BLaER1 (cell line): ENCODE measurements around the gene SIGLECL1.
"Not testable (repeated sequence)": the region's sequence is repeated elsewhere in the genome, so short reads cannot be mapped to it uniquely, and the experiment has no call there.

Source experiments
- H3K27ac ChIP-seq: shearing (Covaris generic); formaldehyde crosslinking; 2 replicates; pipeline ENCODE4 v1.8.1; 2022
- H3K27me3 ChIP-seq: shearing (Covaris generic); formaldehyde crosslinking; 2 replicates; pipeline ENCODE4 v1.8.1; 2022
- H3K36me3 ChIP-seq: shearing (Covaris generic); formaldehyde crosslinking; 2 replicates; pipeline ENCODE4 v1.8.1; 2022
- H3K4me1 ChIP-seq: shearing (Covaris generic); formaldehyde crosslinking; 2 replicates; pipeline ENCODE4 v1.8.1; 2022
- H3K4me2 ChIP-seq: shearing (Covaris generic); formaldehyde crosslinking; 2 replicates; pipeline ENCODE4 v1.8.1; 2022
- H3K4me3 ChIP-seq: shearing (Covaris generic); formaldehyde crosslinking; 2 replicates; pipeline ENCODE4 v1.8.1; 2022
- H3K9ac ChIP-seq: shearing (Covaris generic); formaldehyde crosslinking; 2 replicates; pipeline ENCODE4 v1.8.1; 2022
- H3K9me3 ChIP-seq: shearing (Covaris generic); formaldehyde crosslinking; 2 replicates; pipeline ENCODE4 v1.8.1; 2022
- H4K20me1 ChIP-seq: shearing (Covaris generic); formaldehyde crosslinking; 2 replicates; pipeline ENCODE4 v1.8.1; 2022
- Cebpa-rat ChIP-seq: shearing (Covaris generic); IDR thresholded peaks from 2 replicates; pipeline ENCODE4 v1.8.1; 2022

SIGLECL1 gene

DNA sequence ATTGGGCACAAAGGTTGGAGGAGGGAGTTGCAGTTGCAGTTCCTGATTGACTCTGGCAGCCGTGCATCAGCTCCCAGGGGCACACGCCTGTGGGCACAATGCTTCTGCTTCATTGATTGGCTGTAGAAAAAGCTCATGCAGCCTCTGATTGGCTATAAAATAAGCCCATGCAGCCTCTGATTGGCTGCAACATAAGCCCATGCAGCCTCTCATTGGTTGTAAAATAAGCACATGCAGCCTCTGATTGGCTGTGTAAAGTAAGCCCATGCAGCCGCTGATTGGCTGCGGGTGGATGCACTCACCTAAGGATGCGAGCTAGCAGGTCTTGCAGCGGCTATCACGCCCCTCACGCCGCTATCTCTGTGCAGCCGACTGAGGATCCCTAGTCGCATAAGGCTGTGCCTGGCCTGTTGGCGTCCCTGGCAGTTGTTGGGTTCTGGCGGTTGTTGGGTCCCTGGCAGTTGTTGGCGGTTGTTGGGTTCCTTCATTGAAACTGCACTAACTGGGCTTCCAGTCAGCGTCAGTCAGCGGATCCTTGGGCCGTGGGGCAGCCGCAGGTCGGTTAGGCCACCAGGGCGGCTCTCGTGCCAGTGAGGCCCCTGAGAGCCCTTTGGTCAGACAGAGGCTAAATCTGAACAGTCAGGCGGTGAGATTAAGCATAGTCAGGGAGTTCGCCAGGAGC is at the start of gene SIGLECL1:
TSS of gene SIGLECL1 (plus strand) at position 295 of the 682 bp plus-strand sequence. CDS start 12,993 bp downstream, outside the sequence.
- H3K4me2 ChIP-seq, result no peak within 1 kb of the TSS
- no peaks in the 10 kb centered on the region for H4K20me1 ChIP-seq
- H3K27me3 ChIP-seq, result no peaks in the 10 kb centered on the region

DNA sequence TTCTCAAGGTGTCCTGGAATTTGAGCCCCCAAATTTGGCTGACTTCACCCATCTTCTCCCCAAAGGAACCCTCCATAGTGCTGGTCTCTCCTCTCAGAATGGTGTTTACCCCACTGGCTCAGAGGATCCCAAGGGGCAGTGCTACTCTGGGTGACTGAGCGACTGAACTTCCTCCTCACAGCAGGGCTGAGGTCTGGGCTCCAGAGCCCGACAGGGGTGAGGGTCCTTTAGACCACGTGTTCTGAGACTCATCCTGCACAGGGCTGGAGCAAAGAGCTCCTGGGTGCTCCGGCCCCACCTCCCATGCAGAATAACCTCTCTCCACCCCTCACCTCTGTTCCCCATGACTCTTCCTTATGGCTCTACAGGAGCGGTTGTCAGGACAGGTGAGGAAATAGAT is 49.2 kb upstream of the SIGLECL1 start:
- H3K4me2 ChIP-seq, result peak overlapping the region; percentile 67
- H3K4me3 ChIP-seq, result no peak overlapping the region
- no peaks in the 10 kb centered on the region for H3K27me3 ChIP-seq
- peaks cover 38% of the 10 kb centered on the region for H3K4me1 ChIP-seq
- no peak for TF ChIP-seq Cebpa-rat
- H3K9ac ChIP-seq, result 0 out of 2 replicates have a peak overlapping the region, but pooled peaks have one; percentile 23
- H3K9me3 ChIP-seq, result no peaks in the 10 kb centered on the region
- no peaks in the 10 kb centered on the region for H3K36me3 ChIP-seq
- H4K20me1 ChIP-seq, result no peaks in the 10 kb centered on the region
- peak overlapping the region; percentile 53; the same call in 1 of the 2 replicates for H3K27ac ChIP-seq

More for the DNA sequence above, at the start of gene SIGLECL1:
- H3K9ac ChIP-seq, result no peak within 1 kb of the TSS
- H3K4me3 ChIP-seq, result no peak within 1 kb of the TSS
- no peak for TF ChIP-seq Cebpa-rat
- 0 out of 2 replicates have a peak, but pooled peaks cover 4% of the 10 kb centered on the region for H3K4me1 ChIP-seq
- H3K9me3 ChIP-seq, result peaks cover 14% of the 10 kb centered on the region
- H3K27ac ChIP-seq, result no peak within 1 kb of the TSS
- H3K36me3 ChIP-seq, result no peaks in the 10 kb centered on the region

DNA sequence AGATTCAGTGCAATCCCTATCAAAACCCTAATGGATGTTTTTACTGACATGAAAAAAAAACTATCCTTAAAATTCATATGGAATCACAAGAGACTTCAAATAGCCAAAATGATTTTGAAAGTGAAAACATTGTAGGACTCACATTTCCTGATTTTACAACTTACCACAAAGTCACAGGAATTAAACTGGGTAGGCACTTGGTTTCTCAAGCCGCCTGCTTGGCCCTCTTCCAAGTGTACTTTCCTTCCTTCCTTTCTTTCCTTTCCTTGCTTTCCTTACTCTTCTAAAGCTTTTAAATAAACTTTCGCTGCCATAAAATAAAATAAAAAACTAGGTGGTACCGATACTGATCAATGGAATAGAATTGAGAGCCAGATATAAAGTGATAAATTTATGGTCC is 47.0 kb upstream of the SIGLECL1 start:
- no peak overlapping the region for H3K4me3 ChIP-seq
- no peak overlapping the region for H3K9ac ChIP-seq
- TF ChIP-seq Cebpa-rat, result no peak
- no peaks in the 10 kb centered on the region for H3K27me3 ChIP-seq
- no peaks in the 10 kb centered on the region for H4K20me1 ChIP-seq
- H3K9me3 ChIP-seq, result no peaks in the 10 kb centered on the region
- H3K27ac ChIP-seq, result no peak overlapping the region
- H3K4me2 ChIP-seq, result peak overlapping the region; percentile 55
- no peaks in the 10 kb centered on the region for H3K36me3 ChIP-seq
- H3K4me1 ChIP-seq, result peaks cover 38% of the 10 kb centered on the region

GRCh38 chr19:51204321-51204720 is 46.6 kb upstream of the SIGLECL1 start:
- no peak for TF ChIP-seq Cebpa-rat
- Histone ChIP-seq H3K27me3 (no peaks in the 10 kb centered on the region), H3K27ac (no peak overlapping the region), H3K4me1 (peaks cover 38% of the 10 kb centered on the region), H3K9ac (no peak overlapping the region), H4K20me1 (no peaks in the 10 kb centered on the region), H3K9me3 (no peaks in the 10 kb centered on the region), H3K4me2 (peak overlapping the region; percentile 55), H3K36me3 (no peaks in the 10 kb centered on the region), H3K4me3 (no peak overlapping the region)

GRCh38 chr19:51207747-51208146 is 43.1 kb upstream of the SIGLECL1 start:
- H3K4me2 ChIP-seq, result no peak overlapping the region
- TF ChIP-seq Cebpa-rat, result no peak
- no peak overlapping the region for H3K4me3 ChIP-seq

GRCh38 chr19:51210191-51210784 is 40.6 kb upstream of the SIGLECL1 start:
- Histone ChIP-seq H3K4me2 (peak overlapping the region; percentile 66), H3K4me1 (peaks cover 12% of the 10 kb centered on the region), H3K9ac (no peak overlapping the region), H3K9me3 (0 out of 2 replicates have a peak, but pooled peaks cover 3% of the 10 kb centered on the region), H3K27ac (no peak overlapping the region; the same call in 1 of the 2 replicates), H3K27me3 (no peaks in the 10 kb centered on the region), H4K20me1 (no peaks in the 10 kb centered on the region), H3K4me3 (no peak overlapping the region), H3K36me3 (no peaks in the 10 kb centered on the region)
- no peak for TF ChIP-seq Cebpa-rat

More at GRCh38 chr19:51207747-51208146, 43.1 kb upstream of the SIGLECL1 start:
- Histone ChIP-seq H3K27me3 (no peaks in the 10 kb centered on the region), H3K9ac (no peak overlapping the region), H3K27ac (no peak overlapping the region), H4K20me1 (no peaks in the 10 kb centered on the region), H3K36me3 (no peaks in the 10 kb centered on the region), H3K4me1 (peaks cover 29% of the 10 kb centered on the region), H3K9me3 (no peaks in the 10 kb centered on the region)

GRCh38 chr19:51210874-51211361 is 40.0 kb upstream of the SIGLECL1 start:
- not testable (repeated sequence) for H3K27me3 ChIP-seq, H3K36me3 ChIP-seq, H3K4me3 ChIP-seq, H3K9ac ChIP-seq, H4K20me1 ChIP-seq, H3K9me3 ChIP-seq
- Histone ChIP-seq H3K27ac (peak overlapping the region; percentile 46), H3K4me2 (peak overlapping the region; percentile 66), H3K4me1 (peaks cover 12% of the 10 kb centered on the region)

DNA sequence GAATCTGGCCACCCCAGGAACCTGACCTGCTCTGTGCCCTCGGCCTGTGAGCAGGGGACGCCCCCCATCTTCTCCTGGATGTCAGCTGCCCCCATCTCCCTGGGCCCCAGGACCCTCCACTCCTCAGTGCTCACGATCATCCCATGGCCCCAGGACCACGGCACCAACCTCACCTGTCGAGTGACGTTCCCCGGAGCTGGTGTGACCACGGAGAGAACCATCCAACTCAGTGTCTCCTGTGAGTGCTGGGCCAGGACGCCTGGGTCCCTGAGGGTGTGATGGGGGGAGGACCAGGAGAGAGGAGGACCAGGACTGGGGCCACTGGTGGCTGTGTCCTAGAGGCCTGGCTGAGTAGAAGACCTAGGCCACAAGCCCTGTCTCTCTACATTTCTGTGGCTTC is 39.0 kb upstream of the SIGLECL1 start:
- Histone ChIP-seq H3K9me3 (peaks cover 7% of the 10 kb centered on the region; the same call in 1 of the 2 replicates), H3K4me3 (no peak overlapping the region), H3K27ac (no peak overlapping the region), H4K20me1 (no peaks in the 10 kb centered on the region), H3K27me3 (no peaks in the 10 kb centered on the region), H3K36me3 (no peaks in the 10 kb centered on the region), H3K4me1 (peaks cover 12% of the 10 kb centered on the region), H3K9ac (no peak overlapping the region), H3K4me2 (no peak overlapping the region)
- no peak for TF ChIP-seq Cebpa-rat

- H3K27me3 ChIP-seq, result no peaks in the 10 kb centered on the region
- H3K4me3 ChIP-seq, result no peak overlapping the region
Measured at GRCh38 chr19:51219307-51219706, 31.6 kb upstream of the SIGLECL1 start.

DNA sequence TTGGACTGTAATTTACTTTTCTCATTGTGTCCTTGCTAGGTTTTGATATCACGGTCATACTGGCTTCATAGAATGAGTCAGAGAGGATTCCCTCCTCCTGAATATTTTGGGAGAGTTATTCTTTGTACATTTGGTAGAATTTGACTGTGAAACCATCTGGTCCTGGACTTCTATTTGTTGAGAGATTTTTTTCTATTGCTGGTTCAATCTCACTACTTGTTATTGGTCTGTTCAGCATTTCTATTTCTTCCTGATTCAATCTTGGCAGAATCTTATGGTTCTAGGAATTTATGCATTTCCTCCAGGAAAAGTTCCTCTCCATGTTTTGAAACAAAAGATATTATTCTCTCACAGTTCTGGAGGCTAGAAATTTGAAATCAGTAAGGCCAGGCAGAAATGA is 30.9 kb upstream of the SIGLECL1 start:
- H4K20me1 ChIP-seq, result no peaks in the 10 kb centered on the region
- H3K4me1 ChIP-seq, result peaks cover 4% of the 10 kb centered on the region

More at GRCh38 chr19:51219307-51219706, 31.6 kb upstream of the SIGLECL1 start:
- H3K4me2 ChIP-seq, result no peak overlapping the region
- TF ChIP-seq Cebpa-rat, result no peak
- no peaks in the 10 kb centered on the region for H3K36me3 ChIP-seq
- H3K9ac ChIP-seq, result no peak overlapping the region
- peaks cover 7% of the 10 kb centered on the region; the same call in 1 of the 2 replicates for H3K9me3 ChIP-seq
- H3K27ac ChIP-seq, result no peak overlapping the region
- no peaks in the 10 kb centered on the region for H3K4me1 ChIP-seq
- no peaks in the 10 kb centered on the region for H4K20me1 ChIP-seq

More for the DNA sequence above, 30.9 kb upstream of the SIGLECL1 start:
- H3K27me3 ChIP-seq, result no peaks in the 10 kb centered on the region
- peaks cover 4% of the 10 kb centered on the region; the same call in 1 of the 2 replicates for H3K9me3 ChIP-seq
- no peaks in the 10 kb centered on the region for H3K36me3 ChIP-seq
- no peak overlapping the region for H3K27ac ChIP-seq
- H3K9ac ChIP-seq, result no peak overlapping the region
- no peak overlapping the region for H3K4me3 ChIP-seq
- no peak overlapping the region for H3K4me2 ChIP-seq
- no peak for TF ChIP-seq Cebpa-rat
